GM21360 (cell line): Measurements from ENCODE around the gene MTIF2.
"Not testable (repeated sequence)": the region's sequence is repeated elsewhere in the genome, so short reads cannot be mapped to it uniquely, and the experiment has no call there.

ENCODE experiments used
- ATAC-seq: cut with Tn5 transposase; IDR thresholded peaks from one replicate; pipeline ENCODE4 v1.9.1; 2021; ENCODE audit warnings: mild to moderate bottlenecking, moderate library complexity; ENCODE audit not compliant: unreplicated experiment

MTIF2 gene

GRCh38 chr2:55268907-55269644, at the start of gene MTIF2:
MTIF2 (minus strand) TSS chr2:55269231; CDS start chr2:55263858, 5,373 bp downstream.
- peak; percentile 93 for ATAC-seq

GRCh38 chr2:55314985-55315384, 46.0 kb upstream of the MTIF2 start:
- no peak for ATAC-seq

- ATAC-seq: peak; percentile 96
These were observed 42.4 kb upstream of the MTIF2 start for GRCh38 chr2:55311444-55311870.

GRCh38 chr2:55309446-55309845, 40.4 kb upstream of the MTIF2 start:
- no peak for ATAC-seq

GRCh38 chr2:55302241-55302640, 33.2 kb upstream of the MTIF2 start:
- peak; percentile 79 for ATAC-seq

GRCh38 chr2:55301277-55301676, 32.2 kb upstream of the MTIF2 start:
- peak; percentile 34 for ATAC-seq

GRCh38 chr2:55296393-55296792, 27.4 kb upstream of the MTIF2 start:
- ATAC-seq: no peak

- ATAC-seq: no peak
These were observed 14.1 kb upstream of the MTIF2 start for GRCh38 chr2:55283083-55283482.

GRCh38 chr2:55282110-55282917, 13.3 kb upstream of the MTIF2 start:
- peak; percentile 98 for ATAC-seq

GRCh38 chr2:55280851-55281546, 12.0 kb upstream of the MTIF2 start:
- ATAC-seq: not testable (repeated sequence)

- not testable (repeated sequence) for ATAC-seq
These were observed 10.9 kb upstream of the MTIF2 start for GRCh38 chr2:55279859-55280424.

GRCh38 chr2:55279214-55279835, 10.3 kb upstream of the MTIF2 start:
- ATAC-seq: not testable (repeated sequence)

- no peak for ATAC-seq
These were observed 8.3 kb upstream of the MTIF2 start for GRCh38 chr2:55277310-55277709.

GRCh38 chr2:55274346-55274745, 5.3 kb upstream of the MTIF2 start:
- not testable (repeated sequence) for ATAC-seq

GRCh38 chr2:55269645-55269990, 587 bp upstream of the MTIF2 start:
- no peak for ATAC-seq

GRCh38 chr2:55268288-55268906, 634 bp downstream of the MTIF2 start:
- ATAC-seq: no peak

- not testable (repeated sequence) for ATAC-seq
These were observed 9.4 kb downstream of the MTIF2 start for GRCh38 chr2:55259586-55259985.

GRCh38 chr2:55252832-55253231, 16.2 kb downstream of the MTIF2 start:
- ATAC-seq: no peak

- ATAC-seq: no peak
These were observed 22.0 kb downstream of the MTIF2 start for GRCh38 chr2:55247025-55247424.

GRCh38 chr2:55245411-55245810, 23.6 kb downstream of the MTIF2 start:
- no peak for ATAC-seq
